HG03571 (cell line): ENCODE data around the gene JAM2.
"Not testable (repeated sequence)": the region's sequence is repeated elsewhere in the genome, so short reads cannot be mapped to it uniquely, and the experiment has no call there.

ENCODE experiments used
- ATAC-seq: cut with Tn5 transposase; IDR thresholded peaks from one replicate; pipeline ENCODE4 v1.9.1; 2021; ENCODE audit not compliant: unreplicated experiment

The JAM2 gene

GRCh38 chr21:25643486-25643885, 4.4 kb downstream of the JAM2 start:
- ATAC-seq, result no peak

GRCh38 chr21:25646474-25646873, 7.4 kb downstream of the JAM2 start:
- no peak for ATAC-seq

- no peak for ATAC-seq
These were observed 8.6 kb downstream of the JAM2 start for GRCh38 chr21:25647647-25648046.

GRCh38 chr21:25649146-25649545, 10.1 kb downstream of the JAM2 start:
- no peak for ATAC-seq

GRCh38 chr21:25656412-25656811, 17.4 kb downstream of the JAM2 start:
- ATAC-seq, result no peak

GRCh38 chr21:25657140-25657539, 18.1 kb downstream of the JAM2 start:
- no peak for ATAC-seq

GRCh38 chr21:25658427-25659035, 19.5 kb downstream of the JAM2 start:
- ATAC-seq, result no peak

- no peak for ATAC-seq
These were observed 21.2 kb downstream of the JAM2 start for GRCh38 chr21:25660233-25660632.

- ATAC-seq, result no peak
These were observed 25.5 kb downstream of the JAM2 start for GRCh38 chr21:25664491-25664931.

GRCh38 chr21:25670726-25671125, 31.7 kb downstream of the JAM2 start:
- ATAC-seq, result no peak

- ATAC-seq, result no peak
These were observed 37.4 kb downstream of the JAM2 start for GRCh38 chr21:25676451-25676850.

GRCh38 chr21:25682382-25682781, 43.3 kb downstream of the JAM2 start:
- no peak for ATAC-seq

GRCh38 chr21:25687787-25688186, 48.7 kb downstream of the JAM2 start:
- no peak for ATAC-seq

- ATAC-seq, result no peak
These were observed 49.5 kb downstream of the JAM2 start for GRCh38 chr21:25688275-25689155.

- ATAC-seq, result no peak
These were observed 50.2 kb downstream of the JAM2 start for GRCh38 chr21:25689226-25689625.

- no peak for ATAC-seq
These were observed 52.9 kb downstream of the JAM2 start for GRCh38 chr21:25691976-25692375.

- not testable (repeated sequence) for ATAC-seq
These were observed 56.4 kb downstream of the JAM2 start for GRCh38 chr21:25695461-25695860.

GRCh38 chr21:25700741-25701140, 61.7 kb downstream of the JAM2 start:
- no peak for ATAC-seq

- no peak for ATAC-seq
These were observed 62.5 kb downstream of the JAM2 start for GRCh38 chr21:25701529-25701928.

- ATAC-seq, result no peak
These were observed 69.5 kb downstream of the JAM2 start for GRCh38 chr21:25708467-25709065.

- ATAC-seq, result no peak
These were observed 70.7 kb downstream of the JAM2 start for GRCh38 chr21:25709684-25710265.

- no peak for ATAC-seq
These were observed 71.5 kb downstream of the JAM2 start for GRCh38 chr21:25710550-25710949.
